Activated CD4-positive, alpha-beta T cell treated with anti-CD3 and anti-CD28 coated beads for 48 hours (primary cell): ENCODE data around the gene FHIT.
"Not testable (repeated sequence)": the region's sequence is repeated elsewhere in the genome, so short reads cannot be mapped to it uniquely, and the experiment has no call there.

Experiments
- DNase-seq: peaks from one replicate; pipeline ENCODE4 v3.0.0-alpha.2; 2020

Gene FHIT

GRCh38 chr3:60912142-60912541 lies 339.1 kb downstream of the FHIT start:
- DNase-seq, result no peak

- no peak for DNase-seq
Observed at GRCh38 chr3:60909526-60909925, 341.7 kb downstream of the FHIT start.

GRCh38 chr3:60906283-60906682 lies 345.0 kb downstream of the FHIT start:
- no peak for DNase-seq

GRCh38 chr3:60898321-60898720 lies 352.9 kb downstream of the FHIT start:
- no peak for DNase-seq

- no peak for DNase-seq
Observed at GRCh38 chr3:60893946-60894345, 357.3 kb downstream of the FHIT start.

GRCh38 chr3:60890226-60890625 lies 361.0 kb downstream of the FHIT start:
- DNase-seq, result no peak

GRCh38 chr3:60888952-60889351 lies 362.3 kb downstream of the FHIT start:
- not testable (repeated sequence) for DNase-seq

- DNase-seq, result no peak
Observed at GRCh38 chr3:60887574-60887973, 363.7 kb downstream of the FHIT start.

GRCh38 chr3:60886518-60886917 lies 364.7 kb downstream of the FHIT start:
- no peak for DNase-seq

- no peak for DNase-seq
Observed at GRCh38 chr3:60884005-60884404, 367.2 kb downstream of the FHIT start.

- no peak for DNase-seq
Observed at GRCh38 chr3:60877188-60877587, 374.1 kb downstream of the FHIT start.

GRCh38 chr3:60870396-60870795 lies 380.9 kb downstream of the FHIT start:
- DNase-seq, result no peak

- DNase-seq, result no peak
Observed at GRCh38 chr3:60867200-60867599, 384.1 kb downstream of the FHIT start.

GRCh38 chr3:60856257-60857046 lies 394.8 kb downstream of the FHIT start:
- DNase-seq, result no peak

- DNase-seq, result no peak
Observed at GRCh38 chr3:60855250-60855649, 396.0 kb downstream of the FHIT start.

GRCh38 chr3:60854791-60855190 lies 396.5 kb downstream of the FHIT start:
- DNase-seq, result no peak

GRCh38 chr3:60847791-60848190 lies 403.5 kb downstream of the FHIT start:
- no peak for DNase-seq

- DNase-seq, result no peak
Observed at GRCh38 chr3:60844256-60844655, 407.0 kb downstream of the FHIT start.

GRCh38 chr3:60841355-60841754 lies 409.9 kb downstream of the FHIT start:
- no peak for DNase-seq

GRCh38 chr3:60839246-60839645 lies 412.0 kb downstream of the FHIT start:
- no peak for DNase-seq

- DNase-seq, result no peak
Observed at GRCh38 chr3:60835796-60836195, 415.5 kb downstream of the FHIT start.

GRCh38 chr3:60829058-60829457 lies 422.2 kb downstream of the FHIT start:
- no peak for DNase-seq

- DNase-seq, result no peak
Observed at GRCh38 chr3:60827666-60828065, 423.6 kb downstream of the FHIT start.

GRCh38 chr3:60826511-60826910 lies 424.7 kb downstream of the FHIT start:
- DNase-seq, result no peak

GRCh38 chr3:60812502-60812901 lies 438.8 kb downstream of the FHIT start:
- no peak for DNase-seq
